HG03175 (cell line): ENCODE measurements around the gene ADARB2.
"Not testable (repeated sequence)": the region's sequence is repeated elsewhere in the genome, so short reads cannot be mapped to it uniquely, and the experiment has no call there.

Experiments
- ATAC-seq: cut with Tn5 transposase; IDR thresholded peaks from one replicate; pipeline ENCODE4 v1.9.1; 2021; ENCODE audit warnings: mild to moderate bottlenecking, moderate library complexity; ENCODE audit not compliant: unreplicated experiment

ADARB2 gene

DNA sequence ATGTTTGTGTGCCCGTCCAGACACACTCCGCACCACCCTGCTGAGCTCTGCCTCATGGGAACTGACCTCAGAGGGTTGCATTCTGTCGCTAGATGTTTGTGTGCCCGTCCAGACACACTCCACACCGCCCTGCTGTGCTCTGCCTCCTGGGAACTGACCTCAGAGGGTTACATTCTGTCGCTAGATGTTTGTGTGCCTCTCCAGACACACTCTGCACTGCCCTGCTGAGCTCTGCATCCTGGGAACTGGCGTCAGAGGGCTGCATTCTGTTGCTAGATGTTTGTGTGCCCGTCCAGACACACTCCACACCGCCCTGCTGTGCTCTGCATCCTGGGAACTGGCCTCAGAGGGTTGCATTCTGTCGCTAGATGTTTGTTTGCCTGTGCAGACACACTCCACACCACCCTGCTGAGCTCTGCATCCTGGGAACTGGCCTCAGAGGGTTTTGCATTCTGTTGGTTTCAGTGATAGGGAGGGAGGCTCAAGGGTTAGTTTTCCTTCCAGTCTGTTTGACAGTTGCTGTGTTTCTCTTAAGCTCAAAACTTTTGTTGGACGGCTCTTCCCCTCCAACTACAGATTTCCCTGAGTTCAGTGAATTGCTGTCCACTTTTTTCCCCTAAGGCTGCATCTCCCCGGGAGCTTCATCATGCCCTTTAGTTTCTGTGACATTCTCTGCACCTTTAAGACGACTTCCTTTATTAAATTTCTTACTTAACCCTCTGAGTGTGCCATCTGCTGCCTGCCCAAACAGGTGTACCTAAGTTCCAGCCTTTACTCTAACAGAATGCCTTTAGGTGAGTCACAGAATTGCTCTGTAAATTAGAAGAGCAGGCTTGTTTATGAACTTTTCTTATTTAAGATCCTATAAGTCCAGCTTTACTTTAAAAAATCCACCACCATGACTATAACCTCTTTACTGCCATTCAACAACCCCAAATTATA lies 119.7 kb downstream of the ADARB2 start:
- not testable (repeated sequence) for ATAC-seq

- not testable (repeated sequence) for ATAC-seq
Measured at GRCh38 chr10:1616701-1617100, 120.6 kb downstream of the ADARB2 start.

DNA sequence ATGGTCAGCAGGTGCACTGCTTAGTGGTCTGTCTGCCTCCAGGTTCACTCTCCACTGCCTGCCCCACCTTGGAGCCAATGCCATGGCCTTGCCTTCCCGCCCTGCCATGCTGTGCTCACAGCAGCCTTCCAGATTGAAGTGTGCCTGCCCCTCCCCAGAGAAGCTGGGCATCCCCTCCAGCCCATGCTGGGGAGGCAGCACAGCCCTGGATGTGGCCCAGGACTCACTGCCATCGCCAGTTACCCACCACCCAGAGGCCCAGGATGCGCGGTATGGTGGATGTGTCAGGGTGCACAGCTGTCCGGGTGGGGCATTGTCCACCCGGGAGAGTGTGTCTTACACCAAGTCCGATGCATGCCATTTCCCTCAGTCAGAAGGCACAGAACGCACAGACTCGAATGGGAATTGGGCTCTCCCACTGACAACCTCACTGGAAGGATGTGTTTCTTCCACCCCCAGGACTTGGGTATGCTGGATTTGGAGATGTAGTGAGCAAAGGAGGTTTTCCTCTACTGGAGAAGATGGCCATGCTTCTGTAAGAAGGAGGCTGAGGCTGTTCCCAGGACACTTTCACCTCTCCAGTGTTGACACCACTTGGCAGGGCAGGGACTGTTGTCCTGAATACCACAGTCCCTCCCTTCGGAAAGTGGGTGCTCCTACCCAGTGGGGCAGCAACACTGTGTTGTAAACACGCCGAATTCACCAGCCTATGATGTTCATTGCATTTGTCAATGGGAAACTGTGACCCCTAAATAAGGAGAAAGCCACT lies 122.0 kb downstream of the ADARB2 start:
- ATAC-seq, result no peak

DNA sequence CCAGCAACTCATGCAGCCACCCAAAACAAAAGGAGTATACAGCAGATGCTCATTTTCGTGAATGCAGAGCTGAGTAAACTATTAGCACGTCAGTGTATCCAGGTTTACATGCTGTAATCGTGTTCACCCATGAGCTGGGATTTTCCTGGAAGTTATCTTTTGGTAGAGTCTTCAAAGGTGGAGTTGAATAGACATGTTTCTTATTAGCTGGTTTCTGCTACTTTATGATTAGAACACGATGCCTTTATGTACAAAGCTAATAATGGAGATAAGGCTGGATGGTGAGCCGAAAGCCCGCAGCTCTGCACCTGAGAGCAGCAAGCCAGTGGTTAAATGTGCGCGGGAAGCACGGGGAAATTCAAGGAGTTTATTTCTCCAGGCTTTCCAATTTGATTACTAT lies 123.8 kb downstream of the ADARB2 start:
- no peak for ATAC-seq

- ATAC-seq, result no peak
Measured at GRCh38 chr10:1612908-1613307, 124.4 kb downstream of the ADARB2 start.

DNA sequence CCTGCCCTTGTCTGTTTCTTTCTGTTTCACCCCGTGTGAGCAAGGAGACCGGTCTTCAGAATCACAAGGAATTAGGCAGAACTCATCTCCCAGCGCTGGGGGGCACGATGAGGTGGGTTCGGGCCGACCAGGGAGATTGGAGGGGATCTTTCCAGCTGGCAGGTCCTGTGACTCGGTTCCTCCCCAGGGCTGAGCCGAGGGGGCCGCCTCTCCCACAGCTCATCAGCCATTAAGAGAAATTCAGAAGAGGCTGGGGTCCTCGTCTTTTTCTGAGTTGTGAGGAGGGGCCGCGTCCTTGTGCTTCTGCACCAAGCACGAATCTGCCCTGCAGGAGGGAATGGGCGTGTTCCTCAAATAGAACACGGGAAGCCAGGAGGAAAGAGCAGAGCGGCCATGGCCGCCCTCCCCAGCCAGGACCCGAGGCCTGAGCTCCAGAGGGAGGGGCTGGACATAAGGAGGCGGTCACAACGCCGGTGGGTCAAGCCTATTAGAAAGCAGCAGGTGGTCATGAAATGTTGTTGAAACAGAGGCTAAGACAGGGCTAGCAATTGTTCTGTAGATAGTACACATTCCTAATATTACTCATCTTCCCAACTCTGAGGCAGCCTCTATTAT lies 125.3 kb downstream of the ADARB2 start:
- ATAC-seq, result no peak

- no peak for ATAC-seq
Measured at GRCh38 chr10:1610986-1611770, 126.1 kb downstream of the ADARB2 start.

DNA sequence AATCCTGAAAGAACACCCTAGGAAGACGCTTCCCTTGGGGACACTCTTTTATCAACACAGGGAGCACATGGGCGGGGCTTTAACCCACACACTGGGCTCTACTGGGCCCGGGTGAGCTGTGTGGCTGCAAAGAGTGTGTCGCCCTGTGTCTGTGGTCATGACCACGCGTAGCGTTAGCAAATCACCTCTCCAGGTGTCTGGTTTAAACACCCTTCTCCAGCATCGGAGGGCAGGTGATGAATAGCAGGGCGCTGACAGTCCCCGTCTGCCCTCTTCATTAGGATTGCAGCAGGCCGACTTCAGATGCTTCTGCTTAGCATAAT lies 127.7 kb downstream of the ADARB2 start:
- ATAC-seq, result no peak

GRCh38 chr10:1608851-1609647 lies 128.3 kb downstream of the ADARB2 start:
- no peak for ATAC-seq

GRCh38 chr10:1608408-1608807 lies 128.9 kb downstream of the ADARB2 start:
- ATAC-seq, result no peak

GRCh38 chr10:1607466-1607865 lies 129.9 kb downstream of the ADARB2 start:
- no peak for ATAC-seq

DNA sequence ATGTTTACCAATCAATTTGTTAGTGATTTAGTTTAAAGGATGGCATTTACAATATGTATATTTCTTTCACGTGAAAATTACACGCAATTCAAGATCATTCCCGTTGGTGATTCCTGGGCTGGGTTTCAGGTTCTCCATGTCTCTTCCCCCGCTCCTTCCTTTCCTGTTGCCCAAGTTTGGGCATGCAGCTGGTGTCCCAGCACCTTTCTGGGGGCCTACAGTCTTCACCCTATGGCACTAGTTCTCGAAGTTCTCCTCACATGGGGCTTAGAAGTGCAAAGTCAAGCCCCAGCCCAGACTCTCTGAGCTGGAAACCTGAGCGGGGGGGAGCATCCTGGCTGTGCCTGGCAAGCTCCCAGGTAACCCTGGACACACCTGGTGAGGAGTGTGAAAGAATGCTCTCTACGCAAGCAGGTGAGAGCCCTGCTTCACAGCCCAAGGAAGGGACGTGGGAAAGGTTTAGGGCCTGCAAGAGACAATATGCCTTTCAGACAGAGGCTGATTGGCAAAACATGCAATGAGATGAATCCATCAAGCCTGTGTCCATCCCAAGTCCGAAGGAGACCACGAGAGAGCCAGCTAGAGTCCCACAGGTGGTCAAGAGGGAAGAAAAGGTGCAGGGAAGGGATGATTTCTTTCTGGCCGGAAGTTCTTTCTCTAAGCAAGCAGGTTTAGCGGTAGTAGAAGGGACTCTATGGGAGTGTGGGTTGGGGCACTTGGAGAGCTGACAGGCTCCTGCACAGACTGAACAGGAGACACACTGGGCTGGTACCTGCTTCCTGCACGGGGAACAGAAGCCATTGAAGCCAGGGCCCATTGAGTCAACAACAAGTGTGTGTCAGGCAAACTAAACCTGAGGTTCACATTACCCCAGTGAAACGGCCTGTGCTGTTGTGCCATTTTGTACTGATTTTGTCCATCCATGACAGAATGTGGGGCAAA lies 131.1 kb downstream of the ADARB2 start:
- no peak for ATAC-seq

GRCh38 chr10:1605121-1605520 lies 132.2 kb downstream of the ADARB2 start:
- no peak for ATAC-seq

- ATAC-seq, result no peak
Measured at GRCh38 chr10:1604246-1604645, 133.1 kb downstream of the ADARB2 start.

DNA sequence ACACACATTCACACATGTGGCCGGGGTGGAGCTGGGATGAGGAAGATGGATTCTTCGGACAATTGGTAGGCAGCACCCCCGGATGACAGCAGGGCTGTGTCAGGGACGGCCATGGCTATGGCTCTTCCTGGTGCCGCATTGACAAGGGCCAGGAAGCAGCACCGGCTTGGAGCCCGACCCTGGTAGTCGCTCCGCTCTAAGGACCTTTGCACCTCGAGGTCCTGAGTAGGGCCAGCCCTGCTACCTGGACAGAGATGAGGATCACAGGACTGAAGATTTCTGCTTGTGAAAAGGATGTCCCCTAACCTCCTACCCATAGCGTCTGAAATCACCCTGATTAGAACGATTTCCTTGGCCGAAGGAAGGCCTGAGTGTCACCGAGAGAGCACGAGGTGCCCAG lies 134.1 kb downstream of the ADARB2 start:
- no peak for ATAC-seq

GRCh38 chr10:1602037-1602484 lies 135.3 kb downstream of the ADARB2 start:
- no peak for ATAC-seq

- ATAC-seq, result no peak
Measured at GRCh38 chr10:1601406-1601805, 135.9 kb downstream of the ADARB2 start.

GRCh38 chr10:1600861-1601260 lies 136.5 kb downstream of the ADARB2 start:
- ATAC-seq, result no peak
